NCI-H69 (cell line): ENCODE results near the gene NKX6-1.

Source experiments
- DNase-seq: peaks from one replicate; lab custom pipeline; 2025; lab: John Stamatoyannopoulos, UW

Gene NKX6-1

DNA sequence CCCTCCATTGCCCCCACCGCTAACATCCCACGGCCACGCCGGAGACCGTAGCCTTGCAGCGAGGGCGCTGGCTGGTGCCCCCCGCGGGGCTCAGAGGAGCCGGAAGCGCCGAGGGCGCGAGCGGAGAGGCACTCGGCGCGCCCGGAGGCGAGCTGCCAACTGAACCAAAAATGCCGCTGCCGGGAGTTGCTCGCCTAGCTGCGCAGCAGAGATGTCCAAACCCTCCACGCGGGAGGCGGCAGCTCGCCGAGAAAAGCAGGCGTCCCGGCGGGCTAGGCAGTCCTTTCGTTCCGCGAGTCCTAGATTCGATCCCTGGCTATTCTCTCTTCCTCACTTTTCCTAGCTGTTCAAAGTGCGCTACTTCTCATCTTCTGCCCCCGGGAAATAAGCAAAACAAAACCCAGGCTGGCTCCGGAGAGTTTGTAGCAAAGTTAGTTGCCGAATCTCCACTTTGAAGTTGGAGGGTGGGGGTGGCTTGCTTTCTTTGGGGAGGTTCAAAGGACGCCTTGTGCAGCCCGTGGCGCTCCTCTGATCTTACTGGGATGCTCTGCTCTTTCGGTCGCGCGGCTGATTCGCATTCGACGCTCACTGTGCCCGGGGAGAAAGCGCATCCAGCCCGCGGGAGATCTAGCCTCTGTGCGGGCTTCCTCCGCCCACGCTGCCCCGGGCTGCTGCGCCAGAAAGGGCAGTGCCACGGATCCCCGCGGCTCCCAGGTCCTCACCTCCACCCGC lies 723 bp downstream of the NKX6-1 start:
- DNase-seq, result peak; percentile 61

DNA sequence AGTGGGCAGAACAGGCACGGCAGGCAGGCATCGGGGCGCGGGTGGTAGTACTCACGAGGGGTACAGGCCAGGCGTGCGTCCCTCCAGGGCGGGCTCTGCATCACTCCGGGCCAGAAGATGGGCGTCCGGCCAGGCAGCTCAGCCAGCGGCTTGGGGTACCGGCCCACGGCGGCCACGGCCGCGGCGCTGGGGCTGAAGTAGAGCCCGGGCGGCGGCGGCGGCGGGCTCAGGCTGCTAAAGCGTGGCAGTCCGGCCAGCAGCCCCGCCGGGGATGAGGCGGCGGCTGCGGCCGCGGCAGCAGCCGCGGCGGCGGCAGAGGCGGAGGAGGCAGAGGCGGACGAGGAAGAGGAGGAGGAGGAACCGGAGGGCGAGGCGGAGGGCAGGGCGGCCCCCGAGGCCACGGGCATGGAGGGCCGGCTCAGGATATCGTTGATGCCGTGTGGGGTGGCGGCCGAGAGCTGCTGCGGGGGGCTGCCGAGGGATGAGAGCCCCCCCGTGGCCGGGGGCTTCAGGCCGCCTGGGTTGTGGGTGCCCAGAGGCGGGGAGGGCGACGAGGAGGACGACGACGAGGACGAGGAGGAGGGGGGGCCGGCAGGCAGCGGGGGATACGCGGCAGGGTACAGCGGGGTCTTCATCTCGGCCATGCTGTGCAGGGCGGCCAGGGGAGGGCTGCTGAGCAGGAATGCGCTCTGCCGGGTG lies 1.4 kb downstream of the NKX6-1 start:
- DNase-seq, result no peak

GRCh38 chr4:84496706-84497503 lies 2.2 kb downstream of the NKX6-1 start:
- DNase-seq, result no peak

DNA sequence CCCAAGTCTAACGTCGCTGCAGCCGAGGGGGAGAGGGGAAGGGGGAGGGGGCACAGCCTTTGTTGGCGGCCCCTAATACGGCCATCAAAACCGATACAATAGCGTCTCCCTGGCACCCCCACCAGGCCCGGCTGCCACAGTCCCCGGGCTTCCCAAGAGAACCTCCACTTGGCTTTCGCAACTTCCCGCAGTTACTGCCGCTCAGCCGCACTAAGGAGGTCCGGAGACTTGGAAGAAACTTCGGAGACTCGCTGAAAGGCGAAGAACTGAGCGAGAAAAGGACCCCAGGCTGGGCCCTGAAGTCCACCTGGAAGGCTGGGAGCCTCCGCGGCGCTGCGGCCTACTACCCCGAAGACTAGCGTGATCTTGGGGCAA lies 2.8 kb downstream of the NKX6-1 start:
- no peak for DNase-seq

GRCh38 chr4:84495794-84496261 lies 3.3 kb downstream of the NKX6-1 start:
- no peak for DNase-seq

DNA sequence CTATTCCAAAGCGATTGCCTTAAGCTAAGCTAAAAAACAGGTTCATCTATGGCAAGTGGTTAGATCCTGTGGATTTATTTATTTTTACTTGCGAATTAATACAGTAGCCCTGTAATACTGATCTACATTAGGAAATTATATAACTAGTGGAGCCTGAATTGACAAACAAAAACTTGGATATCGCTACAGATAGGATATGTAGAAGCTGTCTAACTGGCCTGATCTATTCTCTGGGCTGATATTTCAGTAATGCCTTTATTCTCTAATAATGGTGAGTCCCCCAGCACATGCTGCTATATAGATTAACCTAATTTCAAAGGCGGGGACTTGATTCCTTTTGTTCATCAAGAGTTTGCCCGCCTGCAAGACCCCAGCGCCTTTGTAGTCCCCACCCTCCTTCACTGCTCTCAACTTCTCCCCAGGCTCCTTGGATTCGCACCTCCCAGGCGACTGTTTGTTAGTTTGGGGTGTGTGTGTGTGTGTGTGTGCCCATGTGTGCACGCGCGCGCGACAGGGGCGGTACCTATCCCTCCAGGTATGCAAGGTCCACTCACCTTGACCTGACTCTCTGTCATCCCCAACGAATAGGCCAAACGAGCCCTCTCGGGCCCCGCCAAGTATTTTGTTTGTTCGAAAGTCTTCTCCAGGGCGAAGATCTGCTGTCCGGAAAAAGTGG lies 3.8 kb downstream of the NKX6-1 start:
- no peak for DNase-seq

- DNase-seq, result no peak
Observed at GRCh38 chr4:84494531-84494930, 4.6 kb downstream of the NKX6-1 start.

DNA sequence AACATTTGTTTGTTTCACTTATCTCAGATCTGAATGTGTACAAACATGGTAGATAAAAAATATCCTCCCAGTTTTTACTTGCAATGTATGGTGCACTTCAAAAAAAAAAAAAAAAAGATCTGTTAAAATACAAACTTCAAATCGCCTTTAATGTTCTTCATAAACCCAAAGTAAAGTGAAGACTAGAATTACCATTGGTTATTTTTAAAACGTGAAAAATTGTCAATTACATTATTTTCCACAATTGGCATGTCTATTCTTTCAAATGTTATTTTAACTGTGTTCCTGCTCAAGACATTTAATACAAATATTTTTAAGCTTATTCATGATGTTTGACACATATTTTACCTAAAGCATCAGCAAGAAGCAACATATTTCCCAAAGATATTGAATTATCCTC lies 5.0 kb downstream of the NKX6-1 start:
- DNase-seq, result no peak

GRCh38 chr4:84493092-84493850 lies 5.8 kb downstream of the NKX6-1 start:
- DNase-seq, result no peak

DNA sequence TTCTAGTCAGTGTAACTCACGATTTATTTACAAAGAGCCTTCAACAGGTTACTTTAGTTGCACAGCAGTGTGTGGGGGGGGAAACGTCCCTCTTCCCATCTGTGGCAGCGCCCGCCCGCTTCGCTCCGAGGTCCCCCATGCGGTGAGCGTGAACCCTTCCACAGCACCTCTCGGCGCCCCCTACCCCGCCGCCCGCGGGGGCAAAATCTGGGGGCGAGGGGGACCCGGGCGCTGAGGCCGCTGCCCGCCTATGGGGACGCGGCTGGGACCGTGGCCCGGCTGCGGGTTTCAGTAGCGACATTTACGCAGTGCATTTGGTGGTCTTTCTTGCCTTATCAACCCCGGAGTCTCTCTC lies 6.4 kb downstream of the NKX6-1 start:
- no peak for DNase-seq

GRCh38 chr4:84492290-84492689 lies 6.8 kb downstream of the NKX6-1 start:
- no peak for DNase-seq

GRCh38 chr4:84491481-84491880 lies 7.6 kb downstream of the NKX6-1 start:
- DNase-seq, result no peak

DNA sequence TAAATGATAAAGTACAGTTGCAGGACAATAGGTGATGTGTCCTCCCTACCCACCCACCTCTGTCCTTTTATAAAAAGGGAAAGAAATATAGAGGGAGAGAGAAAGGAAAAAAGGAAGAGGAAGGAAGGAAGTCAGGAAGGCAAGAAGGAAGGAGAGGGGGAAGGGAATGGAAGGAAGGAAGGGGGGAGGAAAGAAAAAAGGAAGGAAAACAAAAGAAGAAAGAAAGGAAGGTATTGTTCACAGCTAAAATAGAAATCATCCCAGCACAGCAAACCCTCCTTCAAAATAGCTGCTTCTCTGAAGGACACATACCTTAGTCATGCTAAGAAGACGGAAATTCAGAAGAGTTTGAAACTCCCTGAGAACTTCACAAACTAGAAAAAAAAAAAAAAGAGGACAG lies 8.4 kb downstream of the NKX6-1 start:
- no peak for DNase-seq

DNA sequence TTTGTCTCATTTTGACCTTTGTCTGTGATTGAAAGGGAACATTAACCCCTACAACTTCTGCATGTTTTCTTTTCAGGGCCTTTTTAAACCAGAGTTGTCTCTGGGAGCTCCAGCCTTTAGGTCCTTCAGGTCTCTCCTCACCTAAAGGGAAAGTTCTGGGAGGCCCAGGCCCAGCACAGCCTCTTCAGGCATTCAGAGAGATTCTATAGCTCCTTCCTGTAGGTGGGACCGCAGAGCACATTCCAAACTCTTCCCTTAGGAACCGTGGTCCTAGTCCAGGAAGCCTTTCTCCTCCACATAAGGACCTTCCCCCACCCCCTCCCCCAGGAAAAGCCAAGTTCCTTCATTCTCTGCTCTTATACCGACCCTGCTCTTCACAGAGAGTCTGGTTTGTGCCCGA lies 14.9 kb downstream of the NKX6-1 start:
- DNase-seq, result no peak

DNA sequence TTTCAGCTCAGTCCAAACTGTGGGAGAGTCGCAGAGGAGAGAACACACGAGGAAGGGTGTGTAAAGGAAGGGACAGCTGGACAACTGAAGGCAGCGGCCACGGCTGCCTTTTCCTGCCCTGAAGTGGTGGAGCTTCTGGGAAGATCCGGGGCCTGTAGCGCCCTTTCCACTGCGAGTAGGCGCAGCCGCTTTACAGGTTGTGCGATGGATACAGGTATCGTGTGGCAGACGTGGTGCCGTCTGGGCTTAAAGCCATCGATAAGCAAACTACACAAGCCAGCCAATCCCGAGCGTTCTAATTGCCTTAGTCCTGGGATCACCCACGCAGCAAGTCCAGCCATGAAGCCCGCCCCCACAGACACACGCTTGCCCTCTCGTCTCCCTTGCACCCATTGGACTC lies 15.4 kb downstream of the NKX6-1 start:
- DNase-seq, result no peak

GRCh38 chr4:84482564-84483563 lies 16.2 kb downstream of the NKX6-1 start:
- DNase-seq, result no peak

GRCh38 chr4:84481860-84482245 lies 17.2 kb downstream of the NKX6-1 start:
- DNase-seq, result no peak

- DNase-seq, result no peak
Observed at GRCh38 chr4:84481077-84481859, 17.8 kb downstream of the NKX6-1 start.

- no peak for DNase-seq
Observed at GRCh38 chr4:84480082-84480481, 19.0 kb downstream of the NKX6-1 start.

DNA sequence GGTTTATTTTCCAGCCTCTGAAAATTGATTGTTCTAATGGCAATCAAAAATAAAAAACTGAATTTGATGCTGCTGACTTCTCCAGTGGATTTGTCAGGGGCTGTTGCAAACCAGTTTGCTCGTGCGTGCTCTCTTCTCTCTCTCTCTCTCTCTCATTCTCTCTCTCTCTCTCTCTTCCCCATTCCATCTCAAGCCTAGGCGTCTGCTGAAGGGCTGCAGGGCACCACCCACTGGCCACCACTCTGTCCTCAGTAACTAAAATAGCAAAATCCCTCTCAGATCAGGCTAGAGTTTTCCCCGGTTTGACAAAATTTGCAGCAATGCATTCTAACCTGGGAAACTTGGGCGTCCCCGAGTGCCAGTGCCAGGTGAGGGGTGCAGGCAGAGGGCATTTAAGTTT lies 19.4 kb downstream of the NKX6-1 start:
- DNase-seq, result no peak
